Panc1 (cell line): Measurements from ENCODE around the gene TRAPPC8.

Experiments
- CTCF ChIP-seq: fragments of 450-650 bp; IDR thresholded peaks from 2 replicates; pipeline ENCODE4 v1.5.1; 2017; ENCODE audit warnings: mild to moderate bottlenecking
- SIN3A ChIP-seq: IDR thresholded peaks from 2 replicates; pipeline ENCODE4 v1.6.1; 2012; ENCODE audit warnings: low read depth, mild to moderate bottlenecking, low read length, moderate library complexity, borderline replicate concordance; ENCODE audit not compliant: insufficient read depth
- TF ChIP-seq, protein P1 (sequence below), 2 experiments: IDR thresholded peaks; 2 replicates each; pipeline ENCODE4 v1.6.1; 2011 to 2012; ENCODE audit warnings: low read depth in 2 of 2, control low read depth in 1 of 2, low read length in 1 of 2, mild to moderate bottlenecking in 1 of 2, moderate library complexity in 1 of 2; ENCODE audit not compliant: insufficient read depth in 1 of 2

DNA sequence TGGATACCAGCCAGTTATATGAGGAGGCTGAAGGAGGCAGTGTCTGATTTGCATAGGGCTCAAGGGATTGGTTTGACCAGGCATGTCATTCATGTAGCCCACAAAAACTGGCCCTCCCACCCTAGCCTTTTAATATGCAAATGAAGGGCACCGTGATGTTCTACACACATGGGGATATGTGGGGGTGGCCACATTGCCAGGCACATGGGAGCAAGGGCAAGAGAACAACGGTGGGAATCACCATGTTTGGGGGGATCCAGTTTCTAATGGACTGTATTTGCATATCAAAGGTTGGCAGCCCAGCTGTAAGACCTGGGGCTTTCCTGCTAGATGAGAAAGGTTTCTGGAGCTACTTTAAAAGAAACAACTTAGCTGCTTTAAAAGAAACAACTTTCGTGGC is 117.2 kb downstream of the TRAPPC8 start:
- TF ChIP-seq CTCF: no peak
- no peak for TF ChIP-seq SIN3A
- TF ChIP-seq, protein P1, sequence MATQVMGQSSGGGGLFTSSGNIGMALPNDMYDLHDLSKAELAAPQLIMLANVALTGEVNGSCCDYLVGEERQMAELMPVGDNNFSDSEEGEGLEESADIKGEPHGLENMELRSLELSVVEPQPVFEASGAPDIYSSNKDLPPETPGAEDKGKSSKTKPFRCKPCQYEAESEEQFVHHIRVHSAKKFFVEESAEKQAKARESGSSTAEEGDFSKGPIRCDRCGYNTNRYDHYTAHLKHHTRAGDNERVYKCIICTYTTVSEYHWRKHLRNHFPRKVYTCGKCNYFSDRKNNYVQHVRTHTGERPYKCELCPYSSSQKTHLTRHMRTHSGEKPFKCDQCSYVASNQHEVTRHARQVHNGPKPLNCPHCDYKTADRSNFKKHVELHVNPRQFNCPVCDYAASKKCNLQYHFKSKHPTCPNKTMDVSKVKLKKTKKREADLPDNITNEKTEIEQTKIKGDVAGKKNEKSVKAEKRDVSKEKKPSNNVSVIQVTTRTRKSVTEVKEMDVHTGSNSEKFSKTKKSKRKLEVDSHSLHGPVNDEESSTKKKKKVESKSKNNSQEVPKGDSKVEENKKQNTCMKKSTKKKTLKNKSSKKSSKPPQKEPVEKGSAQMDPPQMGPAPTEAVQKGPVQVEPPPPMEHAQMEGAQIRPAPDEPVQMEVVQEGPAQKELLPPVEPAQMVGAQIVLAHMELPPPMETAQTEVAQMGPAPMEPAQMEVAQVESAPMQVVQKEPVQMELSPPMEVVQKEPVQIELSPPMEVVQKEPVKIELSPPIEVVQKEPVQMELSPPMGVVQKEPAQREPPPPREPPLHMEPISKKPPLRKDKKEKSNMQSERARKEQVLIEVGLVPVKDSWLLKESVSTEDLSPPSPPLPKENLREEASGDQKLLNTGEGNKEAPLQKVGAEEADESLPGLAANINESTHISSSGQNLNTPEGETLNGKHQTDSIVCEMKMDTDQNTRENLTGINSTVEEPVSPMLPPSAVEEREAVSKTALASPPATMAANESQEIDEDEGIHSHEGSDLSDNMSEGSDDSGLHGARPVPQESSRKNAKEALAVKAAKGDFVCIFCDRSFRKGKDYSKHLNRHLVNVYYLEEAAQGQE (IDR thresholded peaks at IDR 0.05; ENCODE audit: insufficient read depth in 1 of 2, low read depth in 2 of 2, low read length in 1 of 2): no peak
